HG02884 (cell line): ENCODE measurements around the gene PLCB1.
"Not testable (repeated sequence)": the region's sequence is repeated elsewhere in the genome, so short reads cannot be mapped to it uniquely, and the experiment has no call there.

Source experiments
- ATAC-seq: cut with Tn5 transposase; IDR thresholded peaks from one replicate; pipeline ENCODE4 v1.9.1; 2021; ENCODE audit warnings: mild to moderate bottlenecking, moderate library complexity; ENCODE audit not compliant: unreplicated experiment

Gene PLCB1

DNA sequence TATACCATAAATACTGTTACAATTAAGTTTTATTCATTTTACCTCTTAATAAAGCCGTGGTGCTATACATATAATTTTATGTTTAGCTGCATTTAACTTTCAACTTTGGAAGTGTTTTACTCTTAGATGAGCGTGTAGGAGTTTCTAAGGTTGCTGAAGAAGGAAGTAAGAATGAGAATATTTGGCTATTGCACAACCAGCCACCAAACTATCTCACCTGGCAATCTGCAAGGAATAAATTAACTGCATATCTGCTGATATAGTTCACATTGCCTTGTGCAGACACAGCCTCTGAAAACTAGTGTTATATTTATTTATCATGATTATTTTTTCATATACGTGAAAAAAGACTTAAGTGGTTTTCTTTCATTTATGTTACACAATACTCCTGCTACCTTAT is 230.4 kb downstream of the PLCB1 start:
- ATAC-seq: no peak

DNA sequence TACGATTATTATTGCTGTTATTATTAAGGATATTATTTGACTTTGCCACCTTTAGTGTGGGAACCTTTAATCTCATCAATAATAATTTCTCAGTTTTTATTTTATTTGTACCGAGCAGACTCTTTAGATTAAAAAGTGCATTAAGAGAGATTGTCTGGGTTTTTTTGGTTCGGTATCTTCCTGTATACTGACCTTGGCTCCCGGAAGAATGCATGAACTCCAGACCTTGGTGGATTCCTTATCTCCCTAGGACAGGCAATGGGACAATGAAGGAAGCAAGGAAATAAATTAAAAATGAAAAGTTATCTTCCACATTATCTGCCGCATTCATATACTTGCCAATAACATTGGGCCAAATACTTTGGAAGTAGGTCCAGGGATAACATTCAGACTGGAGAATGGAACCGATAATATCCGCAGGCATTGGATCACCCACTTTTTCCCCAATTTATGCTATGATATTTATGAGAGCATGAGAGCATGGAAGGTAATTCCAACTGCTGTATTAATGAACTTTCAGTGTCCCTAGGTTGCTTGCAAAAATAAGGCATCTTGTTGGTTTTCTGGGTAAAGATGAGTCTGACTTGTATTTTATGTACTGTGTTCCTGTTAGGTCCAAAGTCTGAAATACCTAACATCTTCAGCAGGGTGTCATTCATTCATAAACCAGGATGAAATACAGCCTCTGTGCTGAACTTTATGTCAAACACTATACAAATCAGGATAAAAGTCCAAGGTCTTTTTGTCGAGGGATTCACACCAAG is 232.1 kb downstream of the PLCB1 start:
- ATAC-seq: no peak

- no peak for ATAC-seq
These were observed 232.6 kb downstream of the PLCB1 start for GRCh38 chr20:8364734-8365078.

GRCh38 chr20:8365634-8366033 is 233.6 kb downstream of the PLCB1 start:
- no peak for ATAC-seq

- no peak for ATAC-seq
These were observed 234.3 kb downstream of the PLCB1 start for GRCh38 chr20:8366303-8366923.

GRCh38 chr20:8367689-8368088 is 235.6 kb downstream of the PLCB1 start:
- ATAC-seq: no peak

- ATAC-seq: no peak
These were observed 236.6 kb downstream of the PLCB1 start for GRCh38 chr20:8368670-8369069.

- ATAC-seq: no peak
These were observed 237.2 kb downstream of the PLCB1 start for GRCh38 chr20:8369311-8369710.

GRCh38 chr20:8370774-8371173 is 238.7 kb downstream of the PLCB1 start:
- no peak for ATAC-seq

GRCh38 chr20:8372824-8373380 is 240.8 kb downstream of the PLCB1 start:
- ATAC-seq: no peak

- ATAC-seq: no peak
These were observed 241.5 kb downstream of the PLCB1 start for GRCh38 chr20:8373579-8373978.

DNA sequence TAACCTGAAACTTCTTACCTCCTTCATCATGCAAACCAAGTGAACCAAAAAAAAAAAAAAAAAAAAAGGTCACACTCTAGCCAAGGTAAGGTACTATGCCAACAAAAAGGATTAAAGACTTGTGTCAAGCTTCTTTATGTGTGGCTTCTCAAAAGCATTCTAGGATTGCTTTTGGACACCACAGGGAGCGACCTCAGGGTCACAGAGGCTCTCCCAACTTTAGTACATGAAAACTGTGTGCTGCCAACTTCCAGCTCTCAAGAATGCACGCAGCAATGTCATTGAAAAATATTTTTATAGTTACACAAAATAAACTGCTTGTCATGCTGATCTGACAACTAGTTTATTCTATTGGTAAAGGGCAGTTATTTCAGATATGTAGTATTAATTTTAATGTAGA is 243.8 kb downstream of the PLCB1 start:
- ATAC-seq: no peak

- ATAC-seq: no peak
These were observed 244.9 kb downstream of the PLCB1 start for GRCh38 chr20:8376940-8377339.

DNA sequence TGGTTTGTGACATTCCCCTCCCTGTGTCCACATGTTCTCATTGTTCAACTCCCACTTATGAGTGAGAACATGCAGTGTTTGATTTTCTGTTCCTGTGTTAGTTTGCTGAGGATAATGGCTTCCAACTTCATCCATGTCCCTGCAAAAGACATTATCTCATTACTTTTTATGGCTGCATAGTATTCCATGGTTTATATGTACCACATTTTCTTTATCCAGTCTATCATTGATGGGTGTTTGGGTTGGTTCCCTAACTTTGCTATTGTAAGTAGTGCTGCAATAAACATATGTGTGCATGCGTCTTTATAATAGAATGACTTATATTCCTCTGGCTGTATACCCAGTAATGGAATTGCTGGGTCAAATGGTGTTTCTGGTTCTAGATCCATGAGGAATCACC is 247.1 kb downstream of the PLCB1 start:
- ATAC-seq: not testable (repeated sequence)

DNA sequence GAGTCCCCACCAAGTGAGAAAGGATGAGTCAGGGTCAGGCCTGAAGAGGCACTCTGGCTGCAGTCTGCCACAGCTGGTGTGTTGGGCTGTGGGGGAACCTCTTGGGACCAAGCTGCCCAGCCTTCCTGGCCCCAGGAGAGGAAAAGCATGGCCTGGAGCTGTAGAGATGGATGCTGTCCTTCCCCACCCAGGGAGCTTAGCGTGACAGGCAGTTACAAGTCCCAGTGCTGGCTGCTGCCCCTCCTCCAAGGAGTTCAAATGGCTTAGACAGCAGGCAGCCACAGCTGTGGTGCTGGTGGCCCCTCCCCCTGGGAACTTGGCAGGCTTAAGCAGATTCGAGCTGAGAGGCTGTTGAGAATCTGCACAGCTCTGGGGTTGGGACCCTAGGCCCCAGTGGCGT is 253.2 kb downstream of the PLCB1 start:
- ATAC-seq: no peak

DNA sequence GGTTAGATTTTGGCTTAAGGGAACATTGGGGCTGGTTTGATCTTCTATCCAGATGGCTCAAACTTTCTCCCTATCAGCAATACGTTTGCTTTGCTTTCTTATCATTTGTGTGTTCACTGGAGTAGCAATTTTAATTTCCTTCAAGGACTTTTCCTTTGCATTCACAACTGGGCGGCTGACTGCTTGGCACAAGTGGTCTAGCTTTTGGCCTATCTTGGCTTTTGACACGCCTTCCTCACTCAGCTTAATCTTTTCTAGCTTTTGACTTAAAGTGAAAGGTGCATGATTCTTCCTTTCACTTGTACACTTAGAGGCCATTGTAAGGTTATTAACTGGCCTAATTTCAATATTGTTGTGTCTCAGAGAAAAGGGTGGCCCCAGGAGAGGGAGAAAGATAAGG is 254.9 kb downstream of the PLCB1 start:
- ATAC-seq: no peak

GRCh38 chr20:8388141-8388540 is 256.1 kb downstream of the PLCB1 start:
- no peak for ATAC-seq

GRCh38 chr20:8388707-8389106 is 256.6 kb downstream of the PLCB1 start:
- ATAC-seq: no peak

DNA sequence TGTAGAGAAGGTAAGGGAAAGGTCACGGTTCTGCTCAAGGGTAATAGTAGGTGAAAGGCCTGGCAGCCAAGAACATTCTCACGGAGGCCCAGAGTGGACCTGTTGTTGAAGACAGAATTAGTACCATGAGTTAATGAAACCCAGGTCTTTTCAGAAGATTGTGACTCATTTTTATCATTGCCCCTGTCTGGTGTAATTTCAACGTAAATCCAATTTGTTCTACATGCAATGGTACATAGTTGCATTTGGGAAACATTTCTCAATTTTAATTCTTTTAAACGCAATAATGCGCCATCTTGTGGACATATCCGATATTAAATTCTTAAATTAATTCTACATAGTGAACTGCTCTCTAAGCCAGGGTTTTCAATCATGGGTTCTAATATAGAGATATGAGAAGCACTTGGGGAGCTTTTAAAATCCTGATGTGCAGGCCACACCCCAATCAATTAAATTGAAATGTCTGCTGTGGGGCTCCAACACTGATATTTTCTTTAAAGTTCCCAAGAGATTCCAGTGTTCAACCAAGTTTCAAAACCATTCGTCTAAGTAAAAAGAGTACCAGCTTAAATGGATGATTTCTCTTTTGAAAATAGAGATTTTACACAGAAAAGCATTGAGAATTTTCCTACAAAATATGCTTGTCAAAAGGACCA is 257.4 kb downstream of the PLCB1 start:
- ATAC-seq: no peak

DNA sequence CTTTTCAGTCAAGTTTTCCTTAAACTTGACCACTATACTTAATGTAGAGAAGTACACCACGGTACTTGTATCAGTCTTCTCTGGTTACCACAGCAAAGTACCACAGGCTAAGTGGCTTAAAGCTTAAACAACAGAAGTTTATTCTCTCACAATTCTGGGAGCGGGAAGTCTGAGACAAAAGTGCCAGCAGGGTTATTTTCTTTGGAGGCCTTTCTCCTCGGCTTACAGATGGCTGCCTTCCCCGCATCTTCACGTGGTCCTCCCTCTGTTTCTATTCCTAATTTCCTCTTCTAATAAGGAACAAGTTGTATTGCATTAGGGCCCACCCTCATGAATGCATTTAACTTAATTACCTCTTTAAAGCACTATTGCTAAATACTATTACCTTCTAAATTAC is 258.0 kb downstream of the PLCB1 start:
- ATAC-seq: no peak

DNA sequence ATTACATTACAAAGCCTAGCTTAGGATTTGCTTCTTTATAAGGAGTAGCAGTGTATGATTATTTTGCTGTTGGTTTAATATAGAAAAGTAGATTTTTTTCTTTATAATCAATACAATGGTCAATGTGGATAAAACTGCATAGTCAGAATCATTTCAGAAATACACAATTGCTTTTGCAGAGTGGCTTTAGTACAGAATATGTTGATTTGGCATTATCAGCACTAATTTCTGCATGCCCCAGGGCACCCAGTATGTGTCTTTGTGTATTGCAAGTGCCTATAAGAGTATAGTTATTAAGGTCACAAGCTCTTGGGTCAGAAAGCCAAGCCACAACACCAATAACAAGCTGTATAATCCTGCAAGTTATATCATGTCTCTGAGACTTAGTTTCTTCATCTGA is 258.4 kb downstream of the PLCB1 start:
- ATAC-seq: no peak

GRCh38 chr20:8393381-8393780 is 261.3 kb downstream of the PLCB1 start:
- ATAC-seq: no peak
